ENCODE measurements around the gene KMT5C. TPM values are rescaled to one million over a fixed set of nuclear protein-coding genes. Genes with fewer than 3 reads are reported as not detected.

Gene KMT5C
- total RNA-seq, 2 donors from 2014 or later: 17.8 to 32.3 TPM

DNA sequence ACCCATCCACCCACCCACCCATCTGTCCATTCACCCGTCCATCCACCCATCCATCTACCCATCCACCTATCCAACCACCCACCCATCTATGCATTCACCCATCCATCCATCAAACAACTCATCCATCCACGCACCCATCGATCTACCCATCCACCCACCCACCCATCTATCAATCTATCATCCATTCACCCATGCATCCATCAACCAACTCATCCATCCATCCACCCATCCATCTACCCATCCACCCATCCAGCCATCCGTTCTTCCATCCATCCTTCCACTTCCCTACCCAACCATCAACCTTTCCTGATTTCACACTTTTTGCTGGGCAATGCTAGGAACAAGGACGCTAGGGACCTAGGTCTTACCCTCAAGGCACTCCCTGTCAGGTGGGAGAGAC lies 42.3 kb downstream of the KMT5C start:
- DNase-seq (ENCODE audit: low spot score): no peak
- WGBS: 98% methylated on average over 5 of the region's 5 CpGs
- H3K4me1 ChIP-seq (replicated peaks): peaks cover 13% of the 10 kb centered on the region
- H3K36me3 ChIP-seq: no peaks in the 10 kb centered on the region
- intact Hi-C loops (cut with DNase I): no loop called here
- no peaks in the 10 kb centered on the region for H3K27me3 ChIP-seq (replicated peaks; ENCODE audit: insufficient read depth)
- H3K4me3 ChIP-seq: no peak overlapping the region
- H3K27ac ChIP-seq: no peak overlapping the region
- TF ChIP-seq POLR2A (IDR thresholded peaks at IDR 0.05) (no peak), POLR2AphosphoS5 (IDR thresholded peaks at IDR 0.05) (no peak)
- TF ChIP-seq, protein P1, sequence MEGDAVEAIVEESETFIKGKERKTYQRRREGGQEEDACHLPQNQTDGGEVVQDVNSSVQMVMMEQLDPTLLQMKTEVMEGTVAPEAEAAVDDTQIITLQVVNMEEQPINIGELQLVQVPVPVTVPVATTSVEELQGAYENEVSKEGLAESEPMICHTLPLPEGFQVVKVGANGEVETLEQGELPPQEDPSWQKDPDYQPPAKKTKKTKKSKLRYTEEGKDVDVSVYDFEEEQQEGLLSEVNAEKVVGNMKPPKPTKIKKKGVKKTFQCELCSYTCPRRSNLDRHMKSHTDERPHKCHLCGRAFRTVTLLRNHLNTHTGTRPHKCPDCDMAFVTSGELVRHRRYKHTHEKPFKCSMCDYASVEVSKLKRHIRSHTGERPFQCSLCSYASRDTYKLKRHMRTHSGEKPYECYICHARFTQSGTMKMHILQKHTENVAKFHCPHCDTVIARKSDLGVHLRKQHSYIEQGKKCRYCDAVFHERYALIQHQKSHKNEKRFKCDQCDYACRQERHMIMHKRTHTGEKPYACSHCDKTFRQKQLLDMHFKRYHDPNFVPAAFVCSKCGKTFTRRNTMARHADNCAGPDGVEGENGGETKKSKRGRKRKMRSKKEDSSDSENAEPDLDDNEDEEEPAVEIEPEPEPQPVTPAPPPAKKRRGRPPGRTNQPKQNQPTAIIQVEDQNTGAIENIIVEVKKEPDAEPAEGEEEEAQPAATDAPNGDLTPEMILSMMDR (IDR thresholded peaks at IDR 0.05): no peak
- no peaks in the 10 kb centered on the region for H3K9me3 ChIP-seq

DNA sequence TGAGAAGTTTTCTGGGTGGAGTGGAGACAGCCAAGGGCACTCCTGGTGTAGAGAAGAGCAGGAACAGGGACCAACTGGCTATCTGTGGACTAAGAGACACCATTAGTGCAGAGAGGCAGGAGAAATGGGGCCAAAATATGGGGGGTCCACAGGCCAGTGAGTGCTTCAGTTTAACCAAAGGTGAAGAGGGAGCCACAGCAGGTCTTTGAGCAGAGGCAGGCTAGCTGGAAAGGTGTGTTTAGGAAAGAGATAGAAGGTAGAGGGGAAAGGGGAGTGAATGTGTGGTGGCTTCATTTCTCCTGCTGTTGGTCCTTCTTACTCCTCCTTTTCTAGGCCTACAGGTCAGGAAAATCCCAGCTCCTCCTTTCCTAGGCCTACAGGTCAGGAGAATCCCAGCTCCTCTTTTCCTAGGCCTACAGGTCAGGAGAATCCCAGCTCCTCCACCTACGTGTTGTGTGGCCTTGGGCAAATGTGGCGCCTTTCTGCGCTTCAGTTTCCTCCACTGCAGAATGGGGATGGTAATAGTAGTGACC lies 42.9 kb downstream of the KMT5C start:
- Histone ChIP-seq H3K36me3 (peaks cover 0 to under 1% of the 10 kb centered on the region in 2 donors), H3K9me3 (no peaks in the 10 kb centered on the region), H3K27ac (no peak overlapping the region), H3K4me3 (no peak overlapping the region), H3K27me3 (replicated peaks; ENCODE audit: insufficient read depth) (no peaks in the 10 kb centered on the region), H3K4me1 (replicated peaks) (peaks cover 18% of the 10 kb centered on the region)
- TF ChIP-seq, protein P1 (IDR thresholded peaks at IDR 0.05): no peak
- TF ChIP-seq POLR2AphosphoS5 (IDR thresholded peaks at IDR 0.05): no peak
- no peak for TF ChIP-seq POLR2A (IDR thresholded peaks at IDR 0.05)
- WGBS: 100% methylated on average over 3 of the region's 3 CpGs
- no peak for DNase-seq (ENCODE audit: low spot score)
- intact Hi-C loops (cut with DNase I): no loop called here

DNA sequence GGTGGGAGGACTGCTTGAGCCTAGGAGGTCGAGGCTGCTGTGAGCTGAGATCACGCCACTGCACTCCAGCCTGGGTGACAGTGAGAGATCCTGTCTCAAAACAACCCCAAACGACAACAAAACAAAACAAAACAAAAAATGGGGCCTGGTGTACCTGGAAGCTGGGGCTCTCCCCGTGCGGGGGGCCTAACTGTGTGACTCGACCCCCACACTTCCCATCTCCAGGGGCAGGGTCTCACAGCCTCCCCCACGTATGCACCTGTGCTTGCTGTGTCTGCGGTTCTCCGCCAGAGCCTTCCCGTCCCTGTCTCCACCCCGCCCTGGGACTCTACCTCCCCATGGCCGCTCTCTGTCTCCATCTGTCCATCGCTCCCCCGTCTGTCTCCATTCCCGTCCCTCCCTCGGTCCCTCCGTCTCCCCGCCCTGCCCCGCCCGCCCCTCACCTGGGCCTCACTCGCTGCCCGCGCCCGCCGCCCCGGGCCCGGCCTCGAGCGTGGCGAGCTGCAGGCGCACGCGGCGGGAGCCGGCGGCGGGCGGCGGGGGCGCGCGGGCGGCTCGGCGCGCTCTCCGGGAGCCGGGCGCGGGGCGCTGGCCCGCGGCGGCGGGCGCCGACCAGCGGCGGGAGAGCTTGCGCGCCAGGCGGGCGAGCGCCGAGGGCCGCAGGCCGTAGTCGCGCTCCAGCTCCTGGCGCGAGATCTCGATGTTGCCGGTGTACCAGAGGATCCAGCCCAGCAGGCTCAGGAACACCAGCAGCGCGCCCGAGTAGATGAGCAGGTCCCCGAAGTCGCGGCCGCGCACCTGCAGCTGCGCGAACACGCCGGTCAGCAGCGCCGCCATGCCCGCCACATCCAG lies 43.8 kb downstream of the KMT5C start:
- peak overlapping the region; percentile 74 to 78 for H3K4me3 ChIP-seq
- peaks cover 27% of the 10 kb centered on the region for H3K4me1 ChIP-seq (replicated peaks)
- H3K27ac ChIP-seq: peak overlapping the region; percentile 93 to 96
- peaks cover 0 to 5% of the 10 kb centered on the region in 2 donors for H3K36me3 ChIP-seq
- no peak for TF ChIP-seq POLR2A (IDR thresholded peaks at IDR 0.05)
- TF ChIP-seq, protein P1 (IDR thresholded peaks at IDR 0.05): peak in 2 of 4 experiments; percentile 18 to 59
- no peaks in the 10 kb centered on the region for H3K27me3 ChIP-seq (replicated peaks; ENCODE audit: insufficient read depth)
- intact Hi-C loops (cut with DNase I): no loop called here
- peak; percentile 33 for DNase-seq (ENCODE audit: low spot score)
- WGBS: 8% methylated on average over 44 of the region's 88 CpGs
- H3K9me3 ChIP-seq: no peaks in the 10 kb centered on the region

DNA sequence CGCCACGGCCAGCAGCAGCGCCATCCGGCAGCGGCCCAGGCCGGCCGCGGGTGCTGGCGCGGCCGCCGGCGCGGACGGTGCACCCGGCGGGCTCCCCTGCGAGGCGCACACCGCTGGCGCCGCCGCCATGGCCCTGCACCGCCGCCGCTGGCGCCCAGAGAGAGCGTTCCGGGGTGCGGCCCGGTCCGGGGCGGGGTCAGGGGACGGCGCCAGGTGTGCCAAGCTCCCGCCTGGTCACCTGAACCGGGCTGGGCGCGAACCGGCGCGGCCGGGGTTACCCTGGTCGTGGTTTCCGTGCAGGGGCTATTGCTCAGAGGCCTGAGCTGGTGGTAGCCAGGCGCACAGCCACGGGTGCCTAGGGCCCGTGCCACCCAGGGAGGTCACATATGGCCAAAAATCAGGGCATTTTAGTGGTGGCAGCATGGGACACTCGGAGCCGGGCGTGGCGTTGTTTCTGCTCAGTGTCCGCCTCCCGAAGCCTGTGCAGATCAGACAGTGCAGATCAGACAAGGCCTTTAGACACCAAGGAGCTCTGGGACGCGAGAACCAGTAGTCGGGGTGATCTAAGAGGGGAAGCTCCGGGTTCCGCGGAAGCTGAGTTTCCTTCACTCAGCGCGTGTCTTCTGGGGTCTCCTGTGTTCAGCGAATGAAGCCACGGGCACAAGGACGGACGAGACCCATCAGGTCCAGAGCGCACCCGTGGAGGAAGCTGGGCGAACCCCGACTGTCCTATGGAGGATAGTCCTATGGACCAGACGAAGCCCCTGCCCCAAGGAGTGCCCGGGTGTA lies 44.6 kb downstream of the KMT5C start, which contains the start of gene TMEM238:
Gene TMEM238 (minus strand): TSS at position 162 of the 789 bp plus-strand sequence. CDS start 33 bp downstream, at position 129.
- TF ChIP-seq POLR2A (IDR thresholded peaks at IDR 0.05) (peak; percentile 50), POLR2AphosphoS5 (IDR thresholded peaks at IDR 0.05) (no peak)
- TF ChIP-seq, protein P1 (IDR thresholded peaks at IDR 0.05): no peak
- WGBS: 25% methylated on average over 49 of the region's 72 CpGs
- Histone ChIP-seq H3K9me3 (no peaks in the 10 kb centered on the region), H3K36me3 (peaks cover 0 to 5% of the 10 kb centered on the region in 2 donors), H3K4me3 (peak within 1 kb of the TSS; percentile 74 to 78), H3K27ac (peak within 1 kb of the TSS; percentile 93 to 96), H3K4me1 (replicated peaks) (peaks cover 30% of the 10 kb centered on the region), H3K27me3 (replicated peaks; ENCODE audit: insufficient read depth) (no peaks in the 10 kb centered on the region)
- intact Hi-C loops (cut with DNase I): no loop called here
- DNase-seq (ENCODE audit: low spot score): peak; percentile 41
